ENCODE data around the gene HES7.

GRCh38 chr17:8125154-8125946 is 1.4 kb upstream of the HES7 start:
- no peak for TF ChIP-seq CTCF (IDR thresholded peaks at IDR 0.05; ENCODE audit: borderline replicate concordance, extremely low read depth, low read length, poor library complexity, severe bottlenecking)
- no peak for TF ChIP-seq EZH2 (IDR thresholded peaks at IDR 0.05; ENCODE audit: borderline replicate concordance, low read depth, low read length, severe bottlenecking)
